GM18873 (cell line): ENCODE data around the gene ARGLU1.
"Not testable (repeated sequence)": the region's sequence is repeated elsewhere in the genome, so short reads cannot be mapped to it uniquely, and the experiment has no call there.

Experiments used
- ATAC-seq: cut with Tn5 transposase; IDR thresholded peaks from one replicate; pipeline ENCODE4 v1.9.1; 2021; ENCODE audit warnings: mild to moderate bottlenecking, moderate library complexity, moderate number of reproducible peaks; ENCODE audit not compliant: unreplicated experiment, low FRiP score

ARGLU1 gene, protein sequence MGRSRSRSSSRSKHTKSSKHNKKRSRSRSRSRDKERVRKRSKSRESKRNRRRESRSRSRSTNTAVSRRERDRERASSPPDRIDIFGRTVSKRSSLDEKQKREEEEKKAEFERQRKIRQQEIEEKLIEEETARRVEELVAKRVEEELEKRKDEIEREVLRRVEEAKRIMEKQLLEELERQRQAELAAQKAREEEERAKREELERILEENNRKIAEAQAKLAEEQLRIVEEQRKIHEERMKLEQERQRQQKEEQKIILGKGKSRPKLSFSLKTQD

DNA sequence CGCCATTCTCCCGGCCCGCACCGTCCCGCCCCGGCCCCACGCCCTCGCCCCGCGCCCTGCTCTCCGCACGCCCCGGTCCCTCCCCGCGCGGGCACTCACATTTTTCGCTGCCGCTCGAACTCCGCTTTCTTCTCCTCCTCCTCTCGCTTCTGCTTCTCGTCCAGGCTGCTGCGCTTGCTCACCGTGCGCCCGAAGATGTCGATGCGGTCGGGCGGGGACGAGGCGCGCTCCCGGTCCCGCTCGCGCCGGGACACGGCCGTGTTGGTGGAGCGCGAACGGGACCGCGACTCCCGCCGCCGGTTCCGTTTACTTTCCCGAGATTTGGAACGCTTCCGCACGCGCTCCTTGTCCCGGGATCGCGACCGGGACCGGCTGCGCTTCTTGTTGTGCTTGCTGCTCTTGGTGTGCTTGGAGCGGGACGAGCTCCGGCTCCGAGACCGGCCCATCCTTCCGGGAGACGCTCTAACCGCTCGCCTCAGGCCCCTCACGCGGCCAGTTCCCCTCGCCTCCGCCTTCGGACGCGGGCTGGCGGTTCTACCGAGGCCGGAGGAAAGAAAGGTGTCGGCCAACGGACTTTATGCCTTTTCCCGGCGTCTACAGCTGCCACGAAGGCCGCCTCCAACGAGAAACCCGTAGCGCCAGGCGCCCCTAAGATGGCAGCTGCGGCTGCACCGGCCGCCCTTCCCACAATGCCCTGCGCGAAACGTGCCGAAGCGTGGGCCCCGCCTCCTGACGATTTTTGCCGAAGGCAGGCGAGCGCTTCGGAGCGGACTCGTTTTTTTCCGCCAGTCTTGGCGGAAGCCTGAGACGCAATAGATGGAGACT, at the start of gene ARGLU1:
ARGLU1 (minus strand) TSS at position 664 of the 825 bp plus-strand sequence; CDS start at position 446, 218 bp downstream.
- ATAC-seq = peak; percentile 82

DNA sequence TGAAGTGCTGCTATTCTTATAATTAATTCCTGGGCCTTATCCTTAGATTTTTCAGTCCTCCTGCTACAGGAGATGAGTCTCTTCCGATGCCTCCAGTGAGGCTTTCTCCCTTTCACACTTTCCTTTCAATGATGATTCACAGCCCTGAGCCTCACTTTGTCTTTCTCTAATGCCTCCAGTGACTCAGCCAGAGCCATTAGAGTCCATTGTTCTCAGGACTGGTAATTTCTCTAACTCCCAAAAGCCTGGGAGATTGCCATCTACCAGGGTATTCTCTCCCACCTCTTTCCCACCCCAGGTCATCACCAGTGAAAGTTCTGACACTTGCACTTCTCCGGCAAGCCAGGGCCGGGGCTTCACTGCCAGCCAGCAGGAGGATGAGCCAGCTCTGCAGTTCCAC, 49.6 kb upstream of the ARGLU1 start:
- no peak for ATAC-seq

DNA sequence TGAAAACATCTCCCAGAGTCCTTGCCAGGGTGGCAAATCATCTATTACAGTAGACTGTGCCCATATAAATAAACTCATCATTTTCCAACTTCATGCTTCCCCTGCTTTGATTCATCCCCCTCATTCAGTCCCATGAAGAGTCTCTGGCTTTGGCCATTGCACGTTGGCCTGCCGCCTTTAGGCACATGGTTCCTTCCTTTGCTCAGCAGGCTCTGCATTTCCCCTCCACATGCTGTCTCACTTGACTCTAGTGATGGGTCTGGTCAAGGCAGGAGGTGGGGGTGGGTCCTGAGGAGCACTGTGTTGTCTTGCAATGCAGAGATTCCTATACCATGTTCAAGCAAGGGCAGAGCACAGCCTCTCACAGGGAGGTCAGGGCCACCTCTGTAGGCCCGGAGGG, 48.8 kb upstream of the ARGLU1 start:
- ATAC-seq = no peak

DNA sequence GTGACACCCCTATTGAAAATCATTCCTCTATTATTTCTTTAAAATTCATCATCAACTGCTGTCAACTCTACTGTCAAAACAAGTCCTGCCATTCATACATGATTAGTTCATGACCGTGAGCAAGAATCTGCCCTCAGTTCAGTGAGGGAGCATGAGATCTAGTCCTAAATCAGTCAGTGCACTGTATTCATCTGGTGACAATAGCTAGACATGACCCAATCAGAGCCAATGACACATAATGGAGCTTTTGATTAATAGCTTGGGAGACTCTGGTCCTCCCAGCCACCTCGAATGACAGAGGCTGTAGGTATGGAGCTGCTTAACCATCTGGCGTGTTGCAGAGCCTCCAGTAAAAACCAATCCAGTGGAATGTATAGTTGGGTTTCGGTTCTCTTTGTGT, 46.9 kb upstream of the ARGLU1 start:
- ATAC-seq = no peak

DNA sequence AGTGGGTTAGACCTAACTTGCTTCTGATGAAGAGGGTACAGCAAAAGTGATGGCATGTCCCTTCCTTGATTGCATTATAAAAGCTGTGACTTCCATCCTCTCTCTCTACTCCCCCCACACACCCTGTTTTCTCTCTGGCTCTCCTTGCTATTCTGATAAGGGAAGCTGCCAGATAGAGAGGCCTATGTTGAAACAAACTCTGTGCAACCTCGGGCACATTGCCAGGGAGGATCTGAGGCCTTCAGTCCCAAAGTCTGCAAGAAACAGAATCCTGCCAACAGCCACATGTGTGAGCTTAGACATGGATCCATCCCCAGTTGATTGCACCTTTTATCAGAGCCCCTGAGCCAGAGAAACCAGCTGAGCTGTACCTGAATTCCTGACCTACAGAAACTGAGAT, 44.8 kb upstream of the ARGLU1 start:
- ATAC-seq = no peak

DNA sequence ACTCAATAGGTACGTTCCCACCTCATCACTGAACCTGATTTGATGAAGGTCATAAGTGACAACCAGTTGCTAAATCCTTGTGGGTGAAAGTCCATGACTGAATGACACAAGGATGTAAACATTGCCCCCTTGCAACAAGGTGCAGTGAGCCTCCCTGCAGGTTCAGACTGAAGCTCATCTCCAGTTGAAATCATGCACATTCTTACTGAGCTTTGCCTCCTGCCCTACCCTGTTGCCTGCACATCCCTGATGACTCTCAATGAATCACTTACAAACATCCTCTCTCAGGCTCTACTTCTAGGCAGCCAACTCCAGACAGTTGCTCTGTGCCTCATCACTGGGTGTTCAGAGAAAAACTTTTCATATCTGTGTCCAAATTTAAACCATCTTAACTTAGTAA, 42.5 kb upstream of the ARGLU1 start:
- no peak for ATAC-seq

DNA sequence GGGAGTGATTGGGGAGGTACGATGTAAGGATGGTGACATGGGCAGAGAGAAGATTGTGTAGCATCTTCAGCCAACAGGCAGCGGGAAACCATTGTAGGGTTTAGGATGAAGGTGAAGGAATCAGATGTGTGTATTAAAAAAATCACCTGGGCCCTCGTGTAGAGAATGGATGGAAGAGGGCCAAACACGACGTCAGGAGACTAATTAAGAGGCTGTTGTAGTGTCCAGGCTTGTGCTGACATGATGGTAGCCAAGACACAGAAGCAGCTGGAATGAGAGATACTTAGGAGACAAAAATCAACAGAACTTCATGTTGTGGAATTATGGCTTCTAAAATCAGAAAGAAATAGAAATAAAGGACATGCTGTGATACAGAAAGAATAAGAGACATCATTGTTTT, 41.2 kb upstream of the ARGLU1 start:
- ATAC-seq = no peak

DNA sequence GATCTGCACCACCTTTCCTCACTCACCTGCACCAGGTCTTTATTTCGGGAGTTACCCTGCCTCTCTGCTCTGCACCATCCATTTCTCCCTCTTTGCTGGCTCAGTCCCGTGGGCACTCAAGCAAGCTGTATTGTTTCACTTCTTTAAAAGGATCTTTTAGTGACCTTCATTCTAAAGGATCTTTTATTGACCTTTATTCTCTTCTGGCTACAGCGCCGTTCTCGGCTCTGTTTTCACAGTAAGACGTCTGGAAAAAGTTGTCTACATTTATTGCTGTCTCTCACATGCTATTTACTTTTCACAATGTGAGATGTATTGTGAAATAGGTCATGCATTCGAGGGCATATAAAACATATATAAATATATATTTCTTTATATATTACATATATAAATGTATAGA, 35.6 kb upstream of the ARGLU1 start:
- no peak for ATAC-seq

DNA sequence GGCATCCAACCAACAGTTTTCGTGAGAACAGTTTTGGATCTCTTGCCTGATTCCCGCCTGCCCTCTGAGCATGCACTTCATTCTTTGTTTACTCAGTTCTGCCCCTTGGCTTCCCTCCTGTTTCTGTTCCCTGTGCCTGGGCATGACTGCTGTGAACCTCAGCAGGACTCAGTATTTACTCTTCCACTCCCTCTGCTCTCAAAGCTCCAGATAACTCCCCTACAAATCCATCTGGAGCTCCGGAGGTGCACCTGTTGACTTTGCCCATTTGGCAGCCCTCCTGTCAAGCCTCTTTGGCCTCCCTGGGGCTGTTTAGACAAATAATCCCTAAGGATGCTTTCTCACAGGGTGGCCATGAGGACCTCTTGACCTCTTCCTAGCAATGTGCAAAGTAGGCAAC, 34.2 kb upstream of the ARGLU1 start:
- no peak for ATAC-seq

DNA sequence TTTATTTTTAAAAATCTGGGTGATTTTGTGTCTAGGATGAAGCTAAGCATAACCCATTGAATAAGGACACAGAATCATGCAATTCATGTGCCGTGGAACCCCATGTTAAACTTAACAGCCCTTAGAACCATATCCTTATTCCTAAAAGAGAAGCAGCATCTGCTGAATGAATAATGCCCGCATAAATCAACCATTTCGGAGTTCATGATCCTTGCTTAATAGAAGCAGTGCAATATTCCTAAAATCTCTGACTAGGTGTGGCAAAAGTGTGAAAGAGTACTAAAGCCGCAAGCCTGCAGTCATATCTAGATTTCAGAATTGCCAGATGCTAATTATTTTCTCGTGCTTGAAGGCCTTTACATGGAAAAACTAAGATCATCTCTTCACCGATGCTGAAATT, 33.6 kb upstream of the ARGLU1 start:
- no peak for ATAC-seq

DNA sequence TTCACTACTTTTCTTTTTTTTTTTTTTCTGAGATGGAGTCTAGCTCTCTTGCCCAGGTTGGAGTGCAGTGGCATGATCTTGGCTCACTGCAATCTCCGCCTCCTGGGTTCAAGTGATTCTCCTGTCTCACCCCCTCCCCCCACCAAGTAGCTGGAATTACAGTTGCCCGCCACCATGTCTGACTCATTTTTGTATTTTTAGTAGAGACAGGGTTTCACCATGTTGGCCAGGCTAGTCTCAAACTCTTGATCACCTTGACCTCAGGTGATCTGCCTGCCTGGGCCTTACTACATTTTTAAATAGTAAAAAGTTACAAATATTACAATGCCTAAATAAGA, 32.8 kb upstream of the ARGLU1 start:
- not testable (repeated sequence) for ATAC-seq

DNA sequence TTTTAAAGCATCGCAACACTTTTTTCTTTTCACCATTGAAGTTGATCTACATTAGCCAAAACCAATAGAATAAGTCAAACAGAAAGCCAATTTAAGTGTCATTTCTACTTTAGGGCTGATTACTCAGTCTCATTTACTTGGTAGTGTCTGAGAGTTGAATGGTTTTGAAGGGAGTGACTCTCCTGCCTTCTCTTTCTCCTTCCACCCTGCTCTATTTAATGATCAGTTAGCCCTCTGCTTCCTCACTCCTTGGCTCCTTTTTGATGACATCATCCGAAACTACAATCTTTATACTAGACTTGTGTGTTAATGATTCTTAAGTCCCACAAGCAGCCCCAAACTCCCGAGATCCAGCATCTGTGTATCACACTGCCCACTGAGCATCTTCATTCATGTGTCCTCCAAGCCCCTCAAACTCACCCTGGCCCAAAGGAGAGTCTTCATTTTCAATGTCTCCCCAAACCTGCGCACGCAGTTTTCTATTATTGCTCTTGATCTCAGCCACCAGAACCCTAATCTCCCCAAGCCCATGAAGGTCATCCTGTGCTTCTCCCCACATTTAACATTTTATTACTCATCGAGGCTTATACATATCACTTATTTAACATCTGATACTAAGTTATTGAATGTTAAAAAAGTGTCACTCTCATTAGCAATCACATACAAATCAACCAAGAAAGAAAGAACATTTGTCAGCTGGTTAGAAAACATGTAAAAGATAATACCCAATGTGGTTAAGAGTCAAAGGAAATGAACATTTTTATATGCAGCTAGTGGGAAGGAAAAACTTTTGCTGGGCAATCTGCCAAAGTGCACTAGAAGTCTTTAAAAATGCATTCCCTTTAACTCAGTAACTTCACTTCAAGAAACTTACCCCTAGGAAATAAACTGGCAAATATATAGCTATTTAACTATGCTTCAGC, 32.2 kb upstream of the ARGLU1 start:
- no peak for ATAC-seq

DNA sequence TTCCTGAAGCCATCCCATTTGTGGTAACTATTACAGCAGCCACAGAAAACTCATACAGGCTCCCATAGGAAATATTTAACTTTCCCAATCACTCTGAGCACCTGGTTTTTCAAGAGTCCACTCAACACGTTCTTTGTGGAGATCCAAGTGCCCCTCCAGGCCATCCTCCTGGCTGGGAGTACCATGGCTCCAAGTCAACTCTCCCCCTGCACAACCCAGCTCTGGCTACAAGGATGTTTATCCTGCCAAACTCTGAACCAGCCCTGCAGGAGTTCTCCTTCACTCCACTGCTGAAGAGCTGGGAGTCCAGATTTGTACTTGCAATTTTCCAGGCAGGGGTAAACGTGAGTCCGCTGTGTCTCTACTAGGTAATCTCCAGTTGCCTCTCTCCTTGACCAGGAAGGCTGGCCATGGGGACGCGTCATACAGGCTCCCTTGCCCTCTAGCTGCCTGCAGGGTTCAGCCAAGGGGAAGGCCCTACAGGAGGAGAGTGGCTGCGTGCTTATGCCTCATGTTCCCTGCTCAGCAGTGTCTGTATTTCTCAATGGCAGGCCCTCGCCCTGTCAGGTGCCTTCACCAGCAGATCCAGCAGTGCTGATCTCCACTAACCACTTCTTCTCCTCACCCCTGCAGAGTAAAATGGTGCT, 29.9 kb upstream of the ARGLU1 start:
- ATAC-seq = no peak

DNA sequence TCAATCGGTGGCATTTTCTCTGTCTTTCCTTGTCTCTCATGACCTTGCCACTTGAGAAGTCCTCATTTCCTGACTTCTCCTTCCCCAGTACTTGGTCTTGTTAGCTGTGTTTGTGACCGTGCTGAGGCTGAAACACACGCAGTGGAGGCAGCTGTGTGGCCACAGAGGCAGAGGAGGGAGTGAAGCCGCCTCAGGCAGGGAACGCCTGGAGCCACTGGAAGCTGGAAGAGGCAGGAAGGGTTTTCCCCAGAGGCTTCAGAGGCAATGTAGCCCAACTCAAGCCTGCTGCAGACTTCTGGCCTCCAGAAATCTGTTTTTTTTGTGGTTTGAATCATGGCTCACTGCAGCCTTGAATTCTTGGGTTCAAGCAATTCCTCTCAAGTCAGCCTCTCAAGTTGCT, 29.2 kb upstream of the ARGLU1 start:
- no peak for ATAC-seq

DNA sequence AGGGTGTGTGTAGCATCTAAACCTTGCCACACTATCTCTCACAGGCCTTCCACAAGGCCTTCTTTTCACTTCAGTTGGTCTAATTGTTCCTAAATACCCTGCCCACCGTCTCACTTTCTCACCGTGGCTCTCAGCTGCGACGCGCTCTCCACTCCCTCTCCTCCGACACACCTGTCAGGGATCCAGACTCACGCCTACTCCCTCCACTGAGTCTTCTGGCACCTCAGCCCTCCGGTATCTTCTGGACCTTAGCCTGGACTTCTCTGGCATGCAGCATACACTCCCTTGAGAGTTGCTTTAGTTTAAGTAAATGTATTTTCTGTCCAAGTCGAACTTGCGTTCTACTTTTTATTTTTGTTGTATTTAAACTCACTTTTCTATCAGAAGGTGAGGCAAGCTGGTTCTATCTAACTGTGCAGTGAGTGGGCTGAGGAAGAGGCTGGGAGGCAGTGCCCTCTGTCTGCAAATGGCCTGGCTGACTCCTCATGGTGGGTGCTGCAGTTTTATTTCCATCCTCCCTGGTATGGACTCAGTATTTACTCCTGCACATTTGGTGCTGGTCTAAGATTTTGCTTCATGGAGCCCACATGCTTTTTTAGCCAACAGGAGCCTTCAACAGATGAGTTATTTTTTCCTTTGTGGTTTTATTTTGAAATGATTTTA, 28.5 kb upstream of the ARGLU1 start:
- ATAC-seq = no peak

DNA sequence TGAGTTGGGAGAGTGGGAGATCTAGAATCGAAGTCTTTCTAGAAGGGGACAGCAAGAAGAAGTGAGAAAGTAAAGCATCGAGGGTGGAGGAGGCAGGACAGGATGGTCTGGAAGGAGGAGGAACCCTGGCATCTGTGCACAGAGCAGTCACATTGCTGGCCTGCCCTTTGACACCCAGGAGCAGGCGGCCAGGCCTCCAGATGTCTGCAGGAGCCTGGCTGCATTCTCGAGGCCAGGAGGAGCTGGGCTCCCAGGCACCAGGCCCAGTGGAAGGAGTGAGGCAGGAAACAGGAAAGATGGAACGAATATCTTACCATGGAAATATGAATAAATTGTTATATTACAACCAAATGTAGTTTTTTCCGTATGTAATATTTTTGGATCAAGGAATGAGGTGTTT, 27.7 kb upstream of the ARGLU1 start:
- no peak for ATAC-seq

DNA sequence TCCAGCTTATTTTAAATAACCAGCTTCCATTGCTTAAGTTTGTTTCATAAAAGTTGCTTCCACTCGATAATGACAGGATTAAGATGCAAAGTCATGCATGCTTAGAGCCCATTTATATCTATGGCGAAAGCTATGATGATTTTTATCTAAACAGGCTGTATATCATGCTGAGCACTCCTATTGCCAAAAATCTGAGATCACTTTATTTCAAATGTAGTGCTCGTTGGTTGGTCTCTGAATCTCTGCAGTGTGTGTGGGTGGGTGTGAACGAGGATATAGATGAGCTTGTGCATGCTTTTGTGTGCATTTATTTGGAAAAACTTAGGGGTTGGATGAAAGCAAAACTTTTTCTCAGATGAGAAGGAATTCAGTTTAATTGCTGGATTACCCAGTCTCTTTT, 27.0 kb upstream of the ARGLU1 start:
- no peak for ATAC-seq

DNA sequence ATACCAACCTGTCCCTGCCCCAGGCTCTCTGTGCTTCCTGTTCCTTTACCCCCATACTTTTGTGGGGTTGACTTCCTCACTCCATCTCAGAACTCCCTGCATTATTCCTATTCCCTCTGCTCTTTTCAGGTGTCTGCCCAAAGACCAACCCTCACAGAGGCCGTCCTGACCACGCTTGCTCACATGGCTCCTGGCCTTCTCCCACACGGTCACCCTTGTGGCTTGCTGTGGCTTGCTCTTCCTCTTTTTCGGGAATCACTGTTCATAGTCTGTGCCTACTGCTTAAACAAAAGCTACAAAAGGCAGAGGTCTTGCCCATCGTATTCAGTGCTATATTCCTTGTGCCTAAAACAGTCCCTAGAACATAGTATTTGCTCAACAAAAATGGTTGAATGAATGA, 25.2 kb upstream of the ARGLU1 start:
- ATAC-seq = no peak

DNA sequence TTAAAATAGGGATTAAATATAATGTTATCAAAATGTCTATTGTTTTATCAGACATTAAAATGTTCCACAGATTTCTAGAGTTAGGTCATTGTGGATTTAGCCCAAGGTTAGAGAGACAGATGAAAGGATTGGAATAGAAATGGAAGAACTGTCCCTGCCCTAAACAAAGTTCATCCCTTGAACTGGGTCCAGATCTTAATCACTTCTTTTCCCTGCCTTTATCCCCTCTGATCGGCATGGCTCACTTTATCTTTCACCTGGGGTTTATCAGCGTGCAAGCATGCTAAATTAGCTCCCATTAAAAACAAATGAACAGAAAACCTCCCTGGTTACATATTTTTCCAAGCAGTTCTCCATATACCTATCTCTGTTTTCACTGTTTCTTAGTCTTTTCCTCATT, 23.4 kb upstream of the ARGLU1 start:
- no peak for ATAC-seq

DNA sequence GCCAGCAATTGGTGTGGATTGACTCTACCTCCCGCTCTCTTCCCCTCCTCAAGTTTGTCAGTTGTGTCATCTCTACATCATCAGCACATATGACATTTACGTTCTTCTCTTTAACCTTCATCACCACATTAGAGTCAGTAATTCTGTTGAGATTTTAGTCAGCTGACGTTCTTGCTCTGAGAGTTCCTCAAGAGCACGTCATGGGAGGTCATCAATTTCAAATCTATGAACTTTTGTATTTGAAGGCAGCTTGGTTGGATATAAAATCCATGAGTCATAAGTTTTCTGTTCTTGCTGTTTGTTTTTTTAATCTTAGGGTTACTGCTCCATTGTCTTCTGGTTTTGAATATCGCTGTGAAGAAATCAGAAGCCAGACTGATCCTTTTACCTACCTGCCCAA, 21.8 kb upstream of the ARGLU1 start:
- no peak for ATAC-seq
